A673 (cell line): ENCODE measurements around the gene PTH2. TPM values are rescaled to one million over a fixed set of nuclear protein-coding genes. Genes with fewer than 3 reads are reported as not detected.

Source experiments
- BruUV-seq: library from RNA; stranded (reverse); fragments of 400-500 nt; replicated peaks from 2 replicates; lab custom pipeline; 2021; lab: Mats Ljungman, UMichigan
- CTCF ChIA-PET: fragments of 300-600 bp; sonication (Branson Sonifier 250); formaldehyde crosslinking; loops from one replicate; lab custom pipeline; 2022; ENCODE audit warnings: antibody characterized with exemption; lab: Charles Lee
- POLR2A ChIA-PET: fragments of 300-600 bp; sonication (Branson Sonifier 250); formaldehyde crosslinking; loops from one replicate; lab custom pipeline; 2022; ENCODE audit warnings: antibody characterized with exemption; ENCODE audit not compliant: low non-redundant PET; lab: Charles Lee
- DNase-seq: peaks from one replicate; pipeline ENCODE4 v3.0.0-alpha.2; 2015; ENCODE audit warnings: low spot score
- H3K27ac ChIP-seq: fragments of 200-600 bp; sonication (generic); 2 replicates; pipeline ENCODE4 v1.5.1; 2016; ENCODE audit warnings: mixed run types, low read depth, mild to moderate bottlenecking, mixed read lengths, antibody characterized with exemption, low read length; ENCODE audit not compliant: poor library complexity, severe bottlenecking
- H3K27me3 ChIP-seq: fragments of 200-600 bp; sonication (generic); replicated peaks from 2 replicates; pipeline ENCODE4 v1.6.1; 2017; ENCODE audit warnings: mixed run types, low read depth, mild to moderate bottlenecking, mixed read lengths, antibody characterized with exemption, low read length; ENCODE audit not compliant: insufficient read depth, poor library complexity
- H3K36me3 ChIP-seq: fragments of 200-600 bp; sonication (generic); 2 replicates; pipeline ENCODE4 v1.6.1; 2016; ENCODE audit warnings: mixed run types, mild to moderate bottlenecking, mixed read lengths, antibody characterized with exemption, low read length; ENCODE audit not compliant: insufficient read depth, poor library complexity, severe bottlenecking
- H3K4me1 ChIP-seq: fragments of 200-600 bp; sonication (generic); 2 replicates; pipeline ENCODE4 v1.6.1; 2017; ENCODE audit warnings: mixed run types, mild to moderate bottlenecking, mixed read lengths, antibody characterized with exemption, low read length; ENCODE audit not compliant: insufficient read depth, poor library complexity, severe bottlenecking
- H3K4me3 ChIP-seq: fragments of 200-600 bp; sonication (generic); 2 replicates; pipeline ENCODE4 v1.5.1; 2016; ENCODE audit warnings: low read depth, mixed run types, mild to moderate bottlenecking, mixed read lengths, low read length; ENCODE audit not compliant: poor library complexity, severe bottlenecking
- H3K9me3 ChIP-seq: fragments of 200-600 bp; sonication (generic); 2 replicates; pipeline ENCODE4 v1.6.1; 2016; ENCODE audit warnings: mixed run types, low read depth, mild to moderate bottlenecking, mixed read lengths, antibody characterized with exemption, low read length; ENCODE audit not compliant: poor library complexity, severe bottlenecking
- CTCF ChIP-seq: fragments of 300-800, 200-600 bp; sonication (generic); conservative IDR thresholded peaks from 2 replicates; pipeline ENCODE4 v1.5.1; 2017; ENCODE audit warnings: low read depth, mild to moderate bottlenecking, antibody characterized with exemption, low read length, moderate library complexity, mixed read lengths
- EZH2 ChIP-seq: fragments of 200-600 bp; sonication (generic); IDR thresholded peaks from 2 replicates; pipeline ENCODE4 v1.6.1; 2017; ENCODE audit warnings: borderline replicate concordance, low read depth, mild to moderate bottlenecking, mixed read lengths, antibody characterized with exemption, low read length; ENCODE audit not compliant: poor library complexity, severe bottlenecking
- intact Hi-C: fragments of 100-400 bp; cut with micrococcal nuclease; formaldehyde crosslinking; loops from one replicate; pipeline ENCODE4 v1.10.0; 2022; ENCODE audit not compliant: unreplicated experiment
- total RNA-seq: library from RNA; stranded (reverse); gene quantifications from 2 replicates; pipeline ENCODE4 v1.2.3, GENCODE V29; 2021

PTH2 gene
- total RNA-seq, 1 experiment from 2014 or later = not detected

- no peak for DNase-seq
- CTCF ChIA-PET = no interaction called here
- Histone ChIP-seq H3K27ac (no peak overlapping the region), H3K9me3 (no peaks in the 10 kb centered on the region), H3K4me1 (no peaks in the 10 kb centered on the region), H3K4me3 (no peak overlapping the region), H3K36me3 (no peaks in the 10 kb centered on the region), H3K27me3 (no peaks in the 10 kb centered on the region)
- POLR2A ChIA-PET = no interaction called here
- no TSS peak for BruUV-seq
- no peak for TF ChIP-seq CTCF
- TF ChIP-seq EZH2 = no peak
- intact Hi-C loops = no loop called here
Observed at GRCh38 chr19:49390131-49390928, 32.9 kb downstream of the PTH2 start.

- H3K4me3 ChIP-seq = no peak overlapping the region
- BruUV-seq = no TSS peak
- TF ChIP-seq CTCF (no peak), EZH2 (no peak)
- no peaks in the 10 kb centered on the region for H3K4me1 ChIP-seq
- H3K9me3 ChIP-seq = no peaks in the 10 kb centered on the region
- intact Hi-C loops = no loop called here
- H3K27me3 ChIP-seq = no peaks in the 10 kb centered on the region
- DNase-seq = no peak
- CTCF ChIA-PET = no interaction called here
- no peaks in the 10 kb centered on the region for H3K36me3 ChIP-seq
- no peak overlapping the region for H3K27ac ChIP-seq
- POLR2A ChIA-PET = interaction anchor here (0.7 kb wide), 1 partner anchor 37 kb away, joined by 4 read pairs; no protein-coding TSS in a partner anchor
Observed at GRCh38 chr19:49389406-49389805, 33.8 kb downstream of the PTH2 start.

- Histone ChIP-seq H3K27ac (no peak within 1 kb of the TSS), H3K9me3 (peaks cover under 1% of the 10 kb centered on the region), H3K4me3 (no peak within 1 kb of the TSS), H3K36me3 (no peaks in the 10 kb centered on the region), H3K4me1 (no peaks in the 10 kb centered on the region), H3K27me3 (no peaks in the 10 kb centered on the region)
- BruUV-seq = no TSS peak
- ChIA-PET CTCF (no interaction called here), POLR2A (no interaction called here)
- intact Hi-C loops = no loop called here
- DNase-seq = no peak
- no peak for TF ChIP-seq EZH2
- TF ChIP-seq CTCF = no peak
Observed at GRCh38 chr19:49387936-49388372, 35.3 kb downstream of the PTH2 start, which contains the start of gene KASH5. Gene KASH5, plus strand, starts transcription at chr19:49388249. Its CDS starts 2,635 bp downstream, at chr19:49390884.
